K562 (cell line): ENCODE data around the gene GPR153. TPM values are rescaled to one million over a fixed set of nuclear protein-coding genes. Genes with fewer than 3 reads are reported as not detected.
A peak's percentile ranks its signal among the peaks of the same experiment; 100 is the strongest.

Experiments used
- ARID1B ChIP-seq: fragments of 450-650 bp; IDR thresholded peaks from 2 replicates; pipeline ENCODE4 v1.6.1; 2016; ENCODE audit warnings: antibody characterized with exemption, mild to moderate bottlenecking, inconsistent platforms
- ARID2 ChIP-seq: fragments of 450-650 bp; IDR thresholded peaks from 2 replicates; pipeline ENCODE4 v1.6.1; 2017; ENCODE audit warnings: antibody characterized with exemption, mild to moderate bottlenecking
- ESRRB ChIP-seq: fragments of 250-450 bp; sonication (Bioruptor Pico); IDR thresholded peaks from 2 replicates; pipeline ENCODE4 v1.5.0; 2020; ENCODE audit warnings: mild to moderate bottlenecking, moderate library complexity, borderline replicate concordance
- ETV6 ChIP-seq, 3 experiments: fragments of 150-350 bp in 1 of 3; sonication (generic) in 1 of 3; formaldehyde crosslinking in 1 of 3; IDR thresholded peaks; 2 replicates each; pipeline versions ENCODE4 v1.6.1 to v1.8.0; 2014 to 2022; ENCODE audit warnings: borderline replicate concordance in 2 of 3, low read depth in 2 of 3, antibody characterized with exemption in 1 of 3, low read length in 1 of 3, mild to moderate bottlenecking in 1 of 3, missing genetic modification reagents in 1 of 3
- FIP1L1 ChIP-seq: fragments of 200-400 bp; formaldehyde crosslinking; IDR thresholded peaks from 2 replicates; pipeline ENCODE4 v1.6.1; 2018; ENCODE audit warnings: mild to moderate bottlenecking, low read depth, low read length; ENCODE audit not compliant: poor library complexity, severe bottlenecking
- HNRNPH1 ChIP-seq: fragments of 200-400 bp; formaldehyde crosslinking; optimal IDR thresholded peaks from 2 replicates; pipeline ENCODE3; 2017; ENCODE audit warnings: low read depth, mild to moderate bottlenecking, low read length, moderate library complexity
- IRF2 ChIP-seq: sonication (generic); formaldehyde crosslinking; IDR thresholded peaks from 2 replicates; pipeline ENCODE4 v1.8.1; 2022; ENCODE audit warnings: mild to moderate bottlenecking, missing genetic modification reagents
- NR2F6 ChIP-seq: fragments of 450-650 bp; formaldehyde crosslinking; IDR thresholded peaks from 2 replicates; pipeline ENCODE4 v1.4.0; 2020; ENCODE audit warnings: mild to moderate bottlenecking
- NR3C1 ChIP-seq: sonication (generic); formaldehyde crosslinking; IDR thresholded peaks from 2 replicates; pipeline ENCODE4 v1.8.1; 2022; ENCODE audit warnings: missing genetic modification reagents
- PHF20 ChIP-seq: fragments of 450-650 bp; IDR thresholded peaks from 2 replicates; pipeline ENCODE4 v1.6.1; 2018; ENCODE audit not compliant: partially characterized antibody
- PHTF2 ChIP-seq: fragments of 250-450 bp; sonication (Bioruptor Pico); IDR thresholded peaks from 2 replicates; pipeline ENCODE4 v1.5.0; 2021; ENCODE audit warnings: mild to moderate bottlenecking
- SAFB ChIP-seq: fragments of 200-400 bp; formaldehyde crosslinking; IDR thresholded peaks from 2 replicates; pipeline ENCODE4 v1.6.1; 2017; ENCODE audit warnings: low read depth, low read length, borderline replicate concordance
- SIRT6 ChIP-seq: IDR thresholded peaks from one replicate; pipeline ENCODE4 v1.6.1; 2012; ENCODE audit warnings: low read depth, mild to moderate bottlenecking, control low read depth, inconsistent platforms, low read length, moderate library complexity
- SMC3 ChIP-seq: conservative IDR thresholded peaks from 2 replicates; pipeline ENCODE4 v1.6.1; 2011; ENCODE audit warnings: low read depth, low read length, improper control_type of control experiment; ENCODE audit not compliant: insufficient read depth
- STAG1 ChIP-seq: sonication (generic); formaldehyde crosslinking; IDR thresholded peaks from 2 replicates; pipeline ENCODE4 v1.5.0; 2020; ENCODE audit warnings: missing genetic modification reagents, borderline replicate concordance
- TBP ChIP-seq: optimal IDR thresholded peaks from 2 replicates; pipeline ENCODE3; 2011; ENCODE audit warnings: low read depth, low read length, improper control_type of control experiment
- ZNF217 ChIP-seq: sonication (generic); formaldehyde crosslinking; IDR thresholded peaks from 2 replicates; pipeline ENCODE4 v1.8.0; 2022; ENCODE audit warnings: mild to moderate bottlenecking, missing genetic modification reagents
- polyA plus RNA-seq, 8 experiments: library from polyadenylated mRNA; depleted of rRNA in 4 of 8; stranded (reverse) in 5 of 8; unstranded in 3 of 8; fragments of >200 nt; fragmentation: Nextera tagmentation in 2 of 8; fragmentation: Illumina TruSeq in 1 of 8; extraction: Ambion mirVana in 2 of 8; extraction: Trizol in 1 of 8; gene quantifications; 2 replicates each; pipeline versions ENCODE4 v1.2.1 to v1.2.3, GENCODE V29; 2011 to 2014; ENCODE audit warnings: inconsistent platforms in 1 of 8, missing spikeins in 1 of 8
- total RNA-seq, 7 experiments: library from RNA; depleted of rRNA in 6 of 7; stranded (reverse); fragments of >200 nt in 6 of 7; fragmentation: Illumina TruSeq in 2 of 7; extraction: Trizol in 2 of 7; gene quantifications; 2 replicates each; pipeline versions ENCODE4 v1.2.1 to v1.2.3, GENCODE V29; 2011 to 2021; ENCODE audit warnings: low replicate concordance in 1 of 7
- TF ChIP-seq, protein P1 (sequence below): IDR thresholded peaks from 2 replicates; pipeline ENCODE4 v1.6.1; 2016; ENCODE audit warnings: missing genetic modification characterization, missing compliant biosample characterization
- TF ChIP-seq, protein P2 (sequence below): sonication (generic); formaldehyde crosslinking; IDR thresholded peaks from 2 replicates; pipeline ENCODE4 v1.9.0; 2022; ENCODE audit warnings: mild to moderate bottlenecking, missing genetic modification reagents

The GPR153 gene
- total and polyA plus RNA-seq, 9 of the 15 experiments (the other 6 are each of a cell fraction or from before 2014, with no cell fraction given): 0.01 to 1.5 (median 0.51) TPM

DNA sequence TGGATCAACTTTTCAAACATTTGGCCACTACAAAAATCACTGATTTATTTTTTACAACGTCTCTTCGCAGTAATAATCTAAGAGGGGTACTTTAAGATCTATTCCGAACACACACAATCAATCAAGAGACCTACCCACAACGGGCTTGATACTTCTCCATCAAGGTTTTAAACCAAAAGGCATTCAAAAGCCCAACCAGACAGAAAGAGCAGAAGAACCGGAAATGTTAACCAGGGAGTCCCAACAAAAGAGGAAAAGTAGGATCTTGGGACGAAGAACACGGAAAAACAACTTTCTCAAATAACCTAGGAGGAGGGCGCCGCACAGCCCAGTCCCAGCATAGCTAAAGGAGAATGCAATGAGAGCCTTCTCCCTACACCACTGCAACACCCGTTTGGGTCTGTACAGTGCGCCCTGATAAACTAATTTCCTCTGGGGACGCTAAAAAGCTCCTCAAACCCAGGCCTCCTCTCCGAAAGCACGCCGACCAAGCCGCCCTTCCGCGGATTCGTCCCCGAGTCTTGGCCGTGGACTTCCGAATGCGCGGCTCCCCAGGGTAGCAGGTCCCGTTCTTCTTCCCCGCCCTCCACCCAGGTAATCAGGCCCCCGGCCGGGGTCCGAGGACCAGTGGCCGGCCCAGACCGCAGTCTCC, 62.1 kb downstream of the GPR153 start (continued):
- TF ChIP-seq ESRRB: no peak
- 0 out of 2 replicates have a peak, but pooled peaks have one; percentile 15 for TF ChIP-seq ARID1B
- TF ChIP-seq PHTF2 (CRISPR knock-in tag): no peak
- TF ChIP-seq, protein P1, sequence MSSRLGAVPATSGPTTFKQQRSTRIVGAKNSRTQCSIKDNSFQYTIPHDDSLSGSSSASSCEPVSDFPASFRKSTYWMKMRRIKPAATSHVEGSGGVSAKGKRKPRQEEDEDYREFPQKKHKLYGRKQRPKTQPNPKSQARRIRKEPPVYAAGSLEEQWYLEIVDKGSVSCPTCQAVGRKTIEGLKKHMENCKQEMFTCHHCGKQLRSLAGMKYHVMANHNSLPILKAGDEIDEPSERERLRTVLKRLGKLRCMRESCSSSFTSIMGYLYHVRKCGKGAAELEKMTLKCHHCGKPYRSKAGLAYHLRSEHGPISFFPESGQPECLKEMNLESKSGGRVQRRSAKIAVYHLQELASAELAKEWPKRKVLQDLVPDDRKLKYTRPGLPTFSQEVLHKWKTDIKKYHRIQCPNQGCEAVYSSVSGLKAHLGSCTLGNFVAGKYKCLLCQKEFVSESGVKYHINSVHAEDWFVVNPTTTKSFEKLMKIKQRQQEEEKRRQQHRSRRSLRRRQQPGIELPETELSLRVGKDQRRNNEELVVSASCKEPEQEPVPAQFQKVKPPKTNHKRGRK (tag): no peak
- no peak for TF ChIP-seq FIP1L1
- peak; percentile 76 for TF ChIP-seq SIRT6
- TF ChIP-seq ARID2: 0 out of 2 replicates have a peak, but pooled peaks have one; percentile 18
- TF ChIP-seq PHF20: no peak
- TF ChIP-seq SAFB: no peak
- TF ChIP-seq, protein P2, sequence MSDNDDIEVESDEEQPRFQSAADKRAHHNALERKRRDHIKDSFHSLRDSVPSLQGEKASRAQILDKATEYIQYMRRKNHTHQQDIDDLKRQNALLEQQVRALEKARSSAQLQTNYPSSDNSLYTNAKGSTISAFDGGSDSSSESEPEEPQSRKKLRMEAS: no peak
- TF ChIP-seq IRF2 (CRISPR knock-in tag): no peak
- peak; percentile 29 for TF ChIP-seq TBP
- TF ChIP-seq NR3C1 (CRISPR knock-in tag): 0 out of 2 replicates have a peak, but pooled peaks have one; percentile 33
- no peak for TF ChIP-seq NR2F6 (CRISPR knock-in tag)
- TF ChIP-seq SMC3: no peak
- no peak for TF ChIP-seq ETV6 (IDR thresholded peaks at IDR 0.05; ENCODE audit: borderline replicate concordance in 1 of 2, low read depth in 2 of 2, low read length in 1 of 2)
- TF ChIP-seq ETV6 (CRISPR knock-in tag; IDR thresholded peaks at IDR 0.05; ENCODE audit: borderline replicate concordance): no peak
- TF ChIP-seq ZNF217 (CRISPR knock-in tag): no peak
- TF ChIP-seq HNRNPH1: no peak
- TF ChIP-seq STAG1 (CRISPR knock-in tag): no peak
